ENCODE data around the gene STUB1. TPM values are rescaled to one million over a fixed set of nuclear protein-coding genes. Genes with fewer than 3 reads are reported as not detected.
A peak's percentile ranks its signal among the peaks of the same experiment; 100 is the strongest.

The STUB1 gene
- total RNA-seq, 4 donors from 2014 or later = 152 to 213 (median 186) TPM

- H3K4me1 ChIP-seq = peaks cover 0 to 66% (median 41%) of the 10 kb centered on the region in 4 donors
- 6 to 11% methylated on average over 15 to 16 of the region's 16 CpGs for WGBS, 2 donors
Observed at GRCh38 chr16:719815-720446, 39.7 kb downstream of the STUB1 start.

GRCh38 chr16:720447-720989 lies 40.3 kb downstream of the STUB1 start:
- peaks cover 0 to 62% (median 41%) of the 10 kb centered on the region in 4 donors for H3K4me1 ChIP-seq
- H3K36me3 ChIP-seq = no peaks in the 10 kb centered on the region
- H3K27me3 ChIP-seq = no peaks in the 10 kb centered on the region
- H3K27ac ChIP-seq = peak overlapping the region; percentile 72 to 93 (median 88)
- DNase-seq (ENCODE audit: low spot score in 2 of 2) = no peak
- H3K9me3 ChIP-seq = no peaks in the 10 kb centered on the region
- H3K4me3 ChIP-seq = peak overlapping the region; percentile 65 to 91 (median 81)
- no peak for TF ChIP-seq POLR2A (IDR thresholded peaks at IDR 0.05)
- peak in 1 of 5 experiments; percentile 5 for TF ChIP-seq CTCF (IDR thresholded peaks at IDR 0.05)
- TF ChIP-seq EP300 (IDR thresholded peaks at IDR 0.05) = peak in 1 of 2 donors; percentile 47
- WGBS, 2 donors = 0 to 1% methylated on average over 19 to 37 of the region's 38 CpGs

More at GRCh38 chr16:719815-720446, 39.7 kb downstream of the STUB1 start:
- peak overlapping the region; percentile 72 to 93 (median 88) for H3K27ac ChIP-seq
- TF ChIP-seq POLR2A (IDR thresholded peaks at IDR 0.05) (no peak), EP300 (IDR thresholded peaks at IDR 0.05) (no peak), CTCF (IDR thresholded peaks at IDR 0.05) (no peak)
- no peaks in the 10 kb centered on the region for H3K9me3 ChIP-seq
- H3K36me3 ChIP-seq = no peaks in the 10 kb centered on the region
- no peaks in the 10 kb centered on the region for H3K27me3 ChIP-seq
- no peak for DNase-seq (ENCODE audit: low spot score in 2 of 2)
- H3K4me3 ChIP-seq = peak overlapping the region; percentile 65 to 91 (median 81)

GRCh38 chr16:720990-721764 lies 41.0 kb downstream of the STUB1 start, which contains the start of gene ANTKMT:
Gene ANTKMT (plus strand): TSS chr16:721146. CDS start chr16:721275, 129 bp downstream.
- Histone ChIP-seq H3K4me3 (peak within 1 kb of the TSS; percentile 65 to 91 (median 81)), H3K4me1 (peaks cover 0 to 56% (median 38%) of the 10 kb centered on the region in 4 donors), H3K36me3 (no peaks in the 10 kb centered on the region), H3K27me3 (peaks cover 0 to 2% of the 10 kb centered on the region in 2 donors), H3K9me3 (no peaks in the 10 kb centered on the region), H3K27ac (peak within 1 kb of the TSS; percentile 72 to 93 (median 88))
- TF ChIP-seq POLR2A (IDR thresholded peaks at IDR 0.05) (peak; percentile 25 to 48), CTCF (IDR thresholded peaks at IDR 0.05) (peak in 2 of 5 experiments; percentile 36 to 73), EP300 (IDR thresholded peaks at IDR 0.05) (no peak)
- peak; percentile 36 for DNase-seq (ENCODE audit: low spot score in 2 of 2)
- WGBS, 2 donors = 0 to 3% methylated on average over 32 to 76 of the region's 106 CpGs

- Histone ChIP-seq H3K9me3 (no peaks in the 10 kb centered on the region), H3K4me1 (peaks cover 0 to 54% (median 32%) of the 10 kb centered on the region in 4 donors), H3K27ac (peak overlapping the region; percentile 72 to 93 (median 88)), H3K27me3 (peaks cover 0 to 6% of the 10 kb centered on the region in 2 donors), H3K36me3 (no peaks in the 10 kb centered on the region), H3K4me3 (peak overlapping the region; percentile 65 to 91 (median 81))
- no peak for DNase-seq (ENCODE audit: low spot score in 2 of 2)
- 74 to 90% methylated on average over 7 to 48 of the region's 51 CpGs for WGBS, 2 donors
- TF ChIP-seq POLR2A (IDR thresholded peaks at IDR 0.05) (no peak), CTCF (IDR thresholded peaks at IDR 0.05) (no peak), EP300 (IDR thresholded peaks at IDR 0.05) (no peak)
Observed at GRCh38 chr16:721765-722540, 41.7 kb downstream of the STUB1 start.

Measured in tibial nerve (tissue), 4 donors.